GM12878 (cell line): ENCODE measurements around the gene ENO2. TPM values are rescaled to one million over a fixed set of nuclear protein-coding genes. Genes with fewer than 3 reads are reported as not detected.

ENCODE experiments used
- ATAC-seq: fragments of 200-7000 bp; cut with Tn5 transposase; 3 replicates; pipeline ENCODE4 v1.9.1; 2020; ENCODE audit warnings: mild to moderate bottlenecking, moderate library complexity
- BruUV-seq: library from RNA; stranded (reverse); fragments of 400-500 nt; replicated peaks from 2 replicates; lab custom pipeline; 2021; lab: Mats Ljungman, UMichigan
- CTCF ChIA-PET: fragments of 300-600 bp; sonication (Branson Sonifier 250); formaldehyde crosslinking; extraction: SDS; loops from one replicate; lab custom pipeline; 2021; ENCODE audit warnings: inconsistent platforms; lab: Yijun Ruan, JAX
- POLR2A ChIA-PET: fragments of 350-600 bp; formaldehyde crosslinking; extraction: SDS; loops from one replicate; lab custom pipeline; 2021; ENCODE audit warnings: inconsistent platforms; lab: Charles Lee
- RAD21 ChIA-PET: fragments of 300-600 bp; sonication (Branson Sonifier 250); formaldehyde crosslinking; loops from one replicate; lab custom pipeline; 2023; ENCODE audit warnings: antibody characterized with exemption; ENCODE audit not compliant: unreplicated experiment; lab: Charles Lee
- SMC1A ChIA-PET: fragments of 300-600 bp; sonication (Branson Sonifier 250); formaldehyde crosslinking; loops from one replicate; lab custom pipeline; 2023; ENCODE audit not compliant: unreplicated experiment, uncharacterized antibody; lab: Charles Lee
- DNase-seq: peaks from one replicate; pipeline ENCODE4 v3.0.0-alpha.2; 2011; ENCODE audit warnings: low read depth, low spot score
- FAIRE-seq: peaks from 3 replicates; lab custom pipeline; 2011; peaks lifted over from hg19 to GRCh38; lab: Jason Lieb, UNC
- H2AFZ ChIP-seq: 2 replicates; pipeline ENCODE4 v1.6.0; 2011; ENCODE audit warnings: low read depth, low read length, control low read depth; ENCODE audit not compliant: control insufficient read depth
- H3K27ac ChIP-seq: 2 replicates; pipeline ENCODE4 v1.5.1; 2011; ENCODE audit warnings: control low read depth; ENCODE audit not compliant: control insufficient read depth, insufficient read depth
- H3K27me3 ChIP-seq, 2 experiments: replicated peaks in 1 of 2; 2 replicates each; pipeline versions ENCODE4 v1.6.0 to v1.6.1; 2011; ENCODE audit warnings: low read length in 1 of 2; ENCODE audit not compliant: control insufficient read depth in 2 of 2, insufficient read depth in 2 of 2
- H3K36me3 ChIP-seq, 2 experiments: 2 replicates each; pipeline ENCODE4 v1.5.1; 2011; ENCODE audit warnings: low read length in 1 of 2; ENCODE audit not compliant: control insufficient read depth in 2 of 2, insufficient read depth in 2 of 2
- H3K4me1 ChIP-seq: 2 replicates; pipeline ENCODE4 v1.6.1; 2011; ENCODE audit warnings: mild to moderate bottlenecking, low read length, moderate library complexity, mixed read lengths; ENCODE audit not compliant: control insufficient read depth, insufficient read depth
- H3K4me2 ChIP-seq: 2 replicates; pipeline ENCODE4 v1.6.0; 2011; ENCODE audit warnings: control low read depth; ENCODE audit not compliant: control insufficient read depth, insufficient read depth
- H3K4me3 ChIP-seq: fragments of 200-600 bp; sonication (generic); 2 replicates; pipeline ENCODE4 v1.5.1; 2016
- H3K79me2 ChIP-seq: 2 replicates; pipeline ENCODE4 v1.6.0; 2011; ENCODE audit warnings: low read length; ENCODE audit not compliant: control insufficient read depth, insufficient read depth
- H3K9ac ChIP-seq: 2 replicates; pipeline ENCODE4 v1.8.0; 2011; ENCODE audit warnings: low read length, control low read depth, mixed read lengths; ENCODE audit not compliant: control insufficient read depth, insufficient read depth
- H3K9me3 ChIP-seq: replicated peaks from 3 replicates; pipeline ENCODE4 v1.5.1; 2011; ENCODE audit warnings: mild to moderate bottlenecking, low read length; ENCODE audit not compliant: control insufficient read depth, insufficient read depth
- H4K20me1 ChIP-seq: 2 replicates; pipeline ENCODE4 v1.6.0; 2011; ENCODE audit not compliant: control insufficient read depth, insufficient read depth
- BCL11A ChIP-seq: IDR thresholded peaks from 2 replicates; pipeline ENCODE4 v1.6.1; 2011; ENCODE audit warnings: low read depth, low read length
- EGR1 ChIP-seq, 2 experiments: IDR thresholded peaks; 1 replicate in 1 of 2; 2 replicates in 1 of 2; pipeline ENCODE4 v1.6.1; 2011 to 2012; ENCODE audit warnings: low read depth in 2 of 2, low read length in 2 of 2, borderline replicate concordance in 1 of 2, mild to moderate bottlenecking in 1 of 2, moderate library complexity in 1 of 2
- FOXK2 ChIP-seq: fragments of 450-650 bp; IDR thresholded peaks from 2 replicates; pipeline ENCODE4 v1.6.1; 2017; ENCODE audit warnings: mild to moderate bottlenecking, moderate library complexity
- HDAC6 ChIP-seq: fragments of 200-600 bp; sonication (generic); IDR thresholded peaks from one replicate; pipeline ENCODE4 v1.8.0; 2017; ENCODE audit warnings: antibody characterized with exemption; ENCODE audit not compliant: unreplicated experiment
- IKZF1 ChIP-seq: fragments of 450-650 bp; conservative IDR thresholded peaks from 2 replicates; pipeline ENCODE4 v1.6.1; 2017; ENCODE audit warnings: antibody characterized with exemption, mild to moderate bottlenecking
- JUND ChIP-seq: IDR thresholded peaks from 2 replicates; pipeline ENCODE4 v1.6.1; 2012; ENCODE audit warnings: low read depth, mild to moderate bottlenecking, low read length, improper control_type of control experiment, moderate library complexity
- KLF5 ChIP-seq: fragments of 450-650 bp; IDR thresholded peaks from 2 replicates; pipeline ENCODE4 v1.6.1; 2014; ENCODE audit warnings: mild to moderate bottlenecking; ENCODE audit not compliant: partially characterized antibody
- NR2C1 ChIP-seq: fragments of 450-650 bp; IDR thresholded peaks from 2 replicates; pipeline ENCODE4 v1.6.1; 2017; ENCODE audit warnings: antibody characterized with exemption, mild to moderate bottlenecking, moderate library complexity
- TBL1XR1 ChIP-seq: IDR thresholded peaks from 2 replicates; pipeline ENCODE4 v1.6.1; 2012; ENCODE audit warnings: low read depth, low read length, improper control_type of control experiment
- TCF3 ChIP-seq: IDR thresholded peaks from 2 replicates; pipeline ENCODE4 v1.6.1; 2012; ENCODE audit warnings: low read depth, mild to moderate bottlenecking, low read length, borderline replicate concordance; ENCODE audit not compliant: insufficient read depth
- ZZZ3 ChIP-seq: IDR thresholded peaks from 2 replicates; pipeline ENCODE4 v1.6.1; 2011; ENCODE audit warnings: low read depth; ENCODE audit not compliant: control insufficient read depth, insufficient read length
- WGBS: methylation state at CpG from one replicate; pipeline ENCODE4 v1.1.6; 2016; ENCODE audit warnings: low lambda C conversion rate; ENCODE audit not compliant: insufficient replicate concordance, insufficient coverage; ENCODE audit errors: missing lambda C conversion rate; 5-methylcytosine and 5-hydroxymethylcytosine counted together
- in situ Hi-C: fragments of 300-500 bp; cut with MboI; formaldehyde crosslinking; loops from 9 replicates; pipeline ENCODE4 v1.14.3; 2018; ENCODE audit warnings: mixed read lengths
- intact Hi-C: fragments of 100-400 bp; cut with micrococcal nuclease; formaldehyde crosslinking; loops from one replicate; pipeline ENCODE4 v1.14.2; 2022; ENCODE audit not compliant: unreplicated experiment
- polyA plus RNA-seq, 11 experiments: library from polyadenylated mRNA; depleted of rRNA in 4 of 11; unstranded in 6 of 11; stranded (reverse) in 5 of 11; fragments of >200 nt; fragmentation: Nextera tagmentation in 4 of 11; fragmentation: Illumina TruSeq in 1 of 11; extraction: Ambion mirVana in 4 of 11; extraction: Trizol in 1 of 11; gene quantifications; 1 replicate in 1 of 11; 2 replicates in 10 of 11; pipeline versions ENCODE4 v1.2.1 to v1.2.3, GENCODE V29; 2011 to 2016; ENCODE audit warnings: inconsistent platforms in 2 of 11, missing spikeins in 2 of 11, low read depth in 1 of 11
- total RNA-seq, 4 experiments: library from RNA; depleted of rRNA in 3 of 4; stranded (reverse); fragments of >200 nt in 3 of 4; fragmentation: Illumina TruSeq in 1 of 4; extraction: Trizol in 1 of 4; gene quantifications; 2 replicates each; pipeline versions ENCODE4 v1.2.1 to v1.2.3, GENCODE V29; 2013 to 2021

ENO2 gene
- total and polyA plus RNA-seq, 10 of the 15 experiments (the other 5 are each of a cell fraction or from before 2014, with no cell fraction given): 24.8 to 196 (median 43.1) TPM

DNA sequence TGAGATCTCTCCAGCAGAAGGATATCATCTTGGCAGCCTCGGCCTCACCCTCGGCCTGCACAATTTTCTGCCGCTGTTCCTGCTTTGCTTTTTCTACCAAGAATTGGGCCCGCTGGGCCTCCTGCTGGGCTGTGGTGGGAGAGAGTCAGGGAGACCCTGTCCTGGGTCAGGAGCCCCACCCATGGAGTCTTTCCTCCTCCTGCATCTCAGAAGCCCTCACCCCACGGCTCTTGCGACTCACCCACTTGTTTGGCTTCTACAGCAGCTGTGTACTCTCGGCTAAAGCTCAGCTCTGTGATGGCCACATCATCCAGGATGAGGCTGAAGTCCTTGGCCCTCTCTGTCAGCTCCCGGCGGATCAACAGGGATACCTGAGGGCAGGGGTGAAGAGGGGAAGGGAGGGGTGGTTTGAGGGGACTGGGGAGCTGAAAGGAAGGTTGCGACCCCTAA lies 53.3 kb downstream of the ENO2 start:
- ATAC-seq: no peak
- Histone ChIP-seq H3K9ac (no peak overlapping the region), H2AFZ (no peak overlapping the region), H3K27ac (no peak overlapping the region), H3K4me1 (peaks cover 21% of the 10 kb centered on the region), H3K4me2 (no peak overlapping the region), H3K79me2 (peaks cover 55% of the 10 kb centered on the region), H3K4me3 (no peak overlapping the region), H4K20me1 (no peaks in the 10 kb centered on the region), H3K36me3 (peaks cover 30 to 34% of the 10 kb centered on the region in 2 experiments), H3K9me3 (no peaks in the 10 kb centered on the region), H3K27me3 (no peaks in the 10 kb centered on the region)
- in situ Hi-C loops: loop anchor here (25.0 kb wide), 1 partner anchor 1670 kb away; no protein-coding TSS in a partner anchor
- intact Hi-C loops: no loop called here
- ChIA-PET RAD21 (interaction anchor here (2.0 kb wide), 1 partner anchor 23 kb away, joined by 13 read pairs; no protein-coding TSS in a partner anchor), POLR2A (interaction anchor here (2.5 kb wide), 1 partner anchor 23 kb away, joined by 28 read pairs; the partner anchor contains the start of genes C12orf57 and RNU7-1), CTCF (interaction anchor here (0.8 to 3.2 kb wide), 10 partner anchors 8 to 144 kb away, joined by 3 to 40 read pairs (median 5); partner anchors contain the start of genes C12orf57 and RNU7-1), SMC1A (interaction anchor here (0.9 to 3.1 kb wide), 4 partner anchors 22 to 142 kb away, joined by 3 to 36 read pairs (median 4); partner anchors contain the start of genes C1RL and LPCAT3)
- no peak for DNase-seq
- TF ChIP-seq KLF5 (no peak), FOXK2 (no peak), TBL1XR1 (no peak), NR2C1 (no peak), JUND (no peak), HDAC6 (no peak), EGR1 (IDR thresholded peaks at IDR 0.05; ENCODE audit: borderline replicate concordance in 1 of 2, low read depth in 2 of 2, low read length in 2 of 2) (no peak), IKZF1 (no peak), TCF3 (no peak), BCL11A (no peak), ZZZ3 (no peak)
- 98% methylated on average over 8 of the region's 10 CpGs for WGBS
- FAIRE-seq: no peak
- BruUV-seq: no TSS peak
